DOHH2 (cell line): ENCODE results near the gene GLRA2.

Experiments
- H3F3A ChIP-seq: fragments of 200-600 bp; sonication (generic), shearing (Covaris generic); 2 replicates; pipeline ENCODE4 v1.6.0; 2016; ENCODE audit warnings: antibody characterized with exemption, mild to moderate bottlenecking; ENCODE audit not compliant: control insufficient read depth, insufficient read depth
- H3K27ac ChIP-seq: fragments of 200-600 bp; sonication (generic); 2 replicates; pipeline ENCODE4 v1.5.1; 2014; ENCODE audit warnings: low read depth, mild to moderate bottlenecking, low read length, moderate library complexity
- H3K27me3 ChIP-seq: fragments of 200-600 bp; sonication (generic); 2 replicates; pipeline ENCODE4 v1.6.1; 2014; ENCODE audit warnings: mild to moderate bottlenecking, low read length, mixed read lengths; ENCODE audit not compliant: control insufficient read depth
- H3K36me3 ChIP-seq: fragments of 200-600 bp; sonication (generic); 2 replicates; pipeline ENCODE4 v1.6.1; 2014; ENCODE audit warnings: mild to moderate bottlenecking, low read length, moderate library complexity, mixed read lengths; ENCODE audit not compliant: control insufficient read depth
- H3K4me1 ChIP-seq: fragments of 200-600 bp; sonication (generic); 2 replicates; pipeline ENCODE4 v1.6.1; 2014; ENCODE audit warnings: mild to moderate bottlenecking, low read length, mixed read lengths; ENCODE audit not compliant: control insufficient read depth
- H3K4me2 ChIP-seq: fragments of 200-600 bp; sonication (generic); 2 replicates; pipeline ENCODE4 v1.6.0; 2014; ENCODE audit warnings: mild to moderate bottlenecking, low read length, moderate library complexity
- H3K4me3 ChIP-seq: fragments of 200-600 bp; sonication (generic); 2 replicates; pipeline ENCODE4 v1.5.1; 2014; ENCODE audit warnings: mild to moderate bottlenecking, low read length, mixed read lengths
- H3K79me2 ChIP-seq: fragments of 200-600 bp; sonication (generic); 2 replicates; pipeline ENCODE4 v1.6.1; 2014; ENCODE audit warnings: mild to moderate bottlenecking, low read length, mixed read lengths; ENCODE audit not compliant: control insufficient read depth
- H3K9me2 ChIP-seq: fragments of 200-600 bp; sonication (generic); replicated peaks from 2 replicates; pipeline ENCODE4 v1.6.1; 2014; ENCODE audit warnings: mild to moderate bottlenecking, low read length, mixed read lengths; ENCODE audit not compliant: control insufficient read depth
- H3K9me3 ChIP-seq: fragments of 200-600 bp; sonication (generic); 2 replicates; pipeline ENCODE4 v1.6.1; 2014; ENCODE audit warnings: antibody characterized with exemption, low read length, mixed read lengths; ENCODE audit not compliant: control insufficient read depth, insufficient read depth
- H4K20me1 ChIP-seq: fragments of 200-600 bp; sonication (generic); 2 replicates; pipeline ENCODE4 v1.6.0; 2014; ENCODE audit warnings: low read depth, mild to moderate bottlenecking, antibody characterized with exemption, low read length, moderate library complexity; ENCODE audit not compliant: control insufficient read depth, insufficient read depth
- CTCF ChIP-seq: fragments of 200-600 bp; sonication (generic); IDR thresholded peaks from one replicate; pipeline ENCODE4 v1.5.1; 2014; ENCODE audit warnings: antibody characterized with exemption, mild to moderate bottlenecking, low read depth, low read length; ENCODE audit not compliant: poor library complexity, severe bottlenecking
- EZH2phosphoT487 ChIP-seq: fragments of 200-600 bp; sonication (generic); IDR thresholded peaks from 2 replicates; pipeline ENCODE4 v1.6.1; 2017; ENCODE audit warnings: borderline replicate concordance, mild to moderate bottlenecking, antibody characterized with exemption, low read length, moderate library complexity, mixed read lengths

Gene GLRA2

GRCh38 chrX:14509325-14510057, 19.8 kb upstream of the GLRA2 start:
- no peak for TF ChIP-seq CTCF
- no peak for TF ChIP-seq EZH2phosphoT487
- H3K27me3 ChIP-seq, result no peaks in the 10 kb centered on the region
- H3K4me1 ChIP-seq, result no peaks in the 10 kb centered on the region
- no peaks in the 10 kb centered on the region for H3K9me3 ChIP-seq
- H3K36me3 ChIP-seq, result no peaks in the 10 kb centered on the region
- no peaks in the 10 kb centered on the region for H4K20me1 ChIP-seq
- no peak overlapping the region for H3K27ac ChIP-seq
- H3F3A ChIP-seq, result no peaks in the 10 kb centered on the region
- H3K9me2 ChIP-seq, result no peaks in the 10 kb centered on the region
- no peak overlapping the region for H3K4me3 ChIP-seq
- no peak overlapping the region for H3K4me2 ChIP-seq
- no peaks in the 10 kb centered on the region for H3K79me2 ChIP-seq

GRCh38 chrX:14528629-14529289, 577 bp upstream of the GLRA2 start:
- no peak overlapping the region for H3K4me2 ChIP-seq

GRCh38 chrX:14533867-14534266, 4.5 kb downstream of the GLRA2 start:
- H3F3A ChIP-seq, result no peaks in the 10 kb centered on the region
- no peaks in the 10 kb centered on the region for H3K9me2 ChIP-seq
- H3K9me3 ChIP-seq, result no peaks in the 10 kb centered on the region
- H3K4me3 ChIP-seq, result no peak overlapping the region
- H3K4me2 ChIP-seq, result no peak overlapping the region
- no peak for TF ChIP-seq CTCF
- no peak for TF ChIP-seq EZH2phosphoT487
- no peaks in the 10 kb centered on the region for H3K36me3 ChIP-seq
- no peaks in the 10 kb centered on the region for H3K79me2 ChIP-seq
- no peaks in the 10 kb centered on the region for H3K27me3 ChIP-seq
- no peak overlapping the region for H3K27ac ChIP-seq
- H4K20me1 ChIP-seq, result no peaks in the 10 kb centered on the region
- no peaks in the 10 kb centered on the region for H3K4me1 ChIP-seq

More at GRCh38 chrX:14528629-14529289, 577 bp upstream of the GLRA2 start:
- no peak overlapping the region for H3K4me3 ChIP-seq
- peak; percentile 43 for TF ChIP-seq CTCF
- no peak for TF ChIP-seq EZH2phosphoT487
- no peaks in the 10 kb centered on the region for H3K4me1 ChIP-seq
- no peaks in the 10 kb centered on the region for H3K79me2 ChIP-seq
- no peaks in the 10 kb centered on the region for H4K20me1 ChIP-seq
- no peaks in the 10 kb centered on the region for H3F3A ChIP-seq
- H3K27me3 ChIP-seq, result no peaks in the 10 kb centered on the region
- H3K27ac ChIP-seq, result no peak overlapping the region
- no peaks in the 10 kb centered on the region for H3K9me2 ChIP-seq
- no peaks in the 10 kb centered on the region for H3K9me3 ChIP-seq
- no peaks in the 10 kb centered on the region for H3K36me3 ChIP-seq
